Measurements from ENCODE around the gene NF1. TPM values are rescaled to one million over a fixed set of nuclear protein-coding genes. Genes with fewer than 3 reads are reported as not detected.
A peak's percentile ranks its signal among the peaks of the same experiment; 100 is the strongest.
"Not testable (repeated sequence)": the region's sequence is repeated elsewhere in the genome, so short reads cannot be mapped to it uniquely, and the experiment has no call there.

NF1 gene
- total RNA-seq, 6 experiments from 2014 or later = 45.0 to 62.6 (median 54.0) TPM

DNA sequence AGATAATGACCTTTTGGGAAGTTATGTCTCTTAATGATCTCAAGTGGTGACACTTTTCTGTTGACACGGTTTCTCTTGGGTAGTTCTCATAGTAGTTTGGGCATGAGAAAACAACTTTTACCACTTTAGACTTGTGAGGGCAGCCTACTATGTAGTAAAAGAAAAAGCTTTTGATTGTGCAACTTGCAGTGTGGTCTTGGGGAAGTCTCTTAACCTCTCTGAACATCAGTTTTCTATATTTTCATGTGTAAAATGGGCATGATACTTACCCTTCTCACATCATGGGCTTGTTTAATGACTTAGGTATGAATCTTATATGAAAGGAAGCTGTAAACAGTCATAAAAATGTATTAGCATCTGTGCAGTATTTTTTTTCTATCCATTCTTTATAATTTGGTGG is 11.2 kb downstream of the NF1 start:
- Mint-ChIP-seq H3K36me3 (ENCODE audit: low read depth) (peaks cover 5% of the 10 kb centered on the region), H3K9me3 (no peaks in the 10 kb centered on the region)

DNA sequence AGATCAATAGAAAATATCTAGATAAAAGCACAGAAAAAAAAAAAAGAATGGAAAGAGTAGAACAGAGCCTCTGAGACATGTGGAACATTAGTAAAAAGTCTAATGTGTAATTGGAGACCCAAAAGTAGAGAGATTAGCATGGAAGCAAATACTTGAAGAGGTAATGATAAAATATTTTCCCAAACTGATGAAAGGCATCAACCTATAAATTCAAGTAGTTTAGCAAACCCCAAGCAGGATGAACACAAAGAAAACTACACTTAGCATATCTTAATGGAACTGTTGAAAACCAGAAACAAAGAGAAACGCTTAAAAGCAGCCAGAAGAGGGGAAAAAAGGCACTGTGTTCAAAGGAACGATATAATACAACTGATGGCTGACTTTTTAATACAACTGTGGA is 16.4 kb downstream of the NF1 start:
- DNase-seq = no peak
- H3K27ac Mint-ChIP-seq = no peak overlapping the region

More for the DNA sequence above, 11.2 kb downstream of the NF1 start:
- Mint-ChIP-seq H3K27me3 (ENCODE audit: insufficient read depth) (no peaks in the 10 kb centered on the region), H3K4me1 (ENCODE audit: low read depth) (peaks cover 42% of the 10 kb centered on the region), H3K4me3 (no peak overlapping the region), H3K27ac (no peak overlapping the region)
- DNase-seq = no peak
- TF ChIP-seq, protein P1, sequence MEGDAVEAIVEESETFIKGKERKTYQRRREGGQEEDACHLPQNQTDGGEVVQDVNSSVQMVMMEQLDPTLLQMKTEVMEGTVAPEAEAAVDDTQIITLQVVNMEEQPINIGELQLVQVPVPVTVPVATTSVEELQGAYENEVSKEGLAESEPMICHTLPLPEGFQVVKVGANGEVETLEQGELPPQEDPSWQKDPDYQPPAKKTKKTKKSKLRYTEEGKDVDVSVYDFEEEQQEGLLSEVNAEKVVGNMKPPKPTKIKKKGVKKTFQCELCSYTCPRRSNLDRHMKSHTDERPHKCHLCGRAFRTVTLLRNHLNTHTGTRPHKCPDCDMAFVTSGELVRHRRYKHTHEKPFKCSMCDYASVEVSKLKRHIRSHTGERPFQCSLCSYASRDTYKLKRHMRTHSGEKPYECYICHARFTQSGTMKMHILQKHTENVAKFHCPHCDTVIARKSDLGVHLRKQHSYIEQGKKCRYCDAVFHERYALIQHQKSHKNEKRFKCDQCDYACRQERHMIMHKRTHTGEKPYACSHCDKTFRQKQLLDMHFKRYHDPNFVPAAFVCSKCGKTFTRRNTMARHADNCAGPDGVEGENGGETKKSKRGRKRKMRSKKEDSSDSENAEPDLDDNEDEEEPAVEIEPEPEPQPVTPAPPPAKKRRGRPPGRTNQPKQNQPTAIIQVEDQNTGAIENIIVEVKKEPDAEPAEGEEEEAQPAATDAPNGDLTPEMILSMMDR (IDR thresholded peaks at IDR 0.05) = no peak

DNA sequence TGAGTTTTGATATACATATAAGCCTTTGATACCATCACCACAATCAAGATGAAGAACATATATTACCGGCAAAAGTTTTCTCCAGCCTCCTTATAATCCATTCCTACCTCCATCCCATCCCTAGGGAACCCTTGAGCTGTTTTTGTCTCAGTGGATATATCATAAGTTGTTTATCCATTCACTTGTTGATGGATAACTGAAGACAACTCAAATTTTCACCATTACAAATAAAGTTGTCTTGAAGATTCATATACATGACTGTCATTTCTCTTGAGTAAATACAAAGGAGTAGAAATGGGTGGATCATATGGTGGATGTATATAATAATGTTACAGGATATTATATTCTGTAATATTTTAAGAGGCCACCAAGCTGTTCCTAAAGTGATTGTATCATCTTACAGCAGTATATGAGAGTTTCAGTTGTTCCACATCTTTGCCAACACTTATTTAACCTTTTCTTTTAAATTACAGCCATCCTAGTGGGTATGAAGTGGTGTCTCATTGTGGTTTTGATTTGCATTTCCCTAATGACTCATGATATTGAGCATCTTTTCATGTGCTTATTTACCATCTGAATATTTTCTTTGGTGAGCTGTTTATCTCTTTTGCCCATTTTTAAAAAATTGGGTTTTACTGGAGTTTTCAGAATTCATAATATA is 17.4 kb downstream of the NF1 start:
- Mint-ChIP-seq H3K4me3 (no peak overlapping the region), H3K36me3 (ENCODE audit: low read depth) (peaks cover 18% of the 10 kb centered on the region), H3K27me3 (ENCODE audit: insufficient read depth) (no peaks in the 10 kb centered on the region; the same call in 1 of the 2 replicates), H3K4me1 (ENCODE audit: low read depth) (peaks cover 52% of the 10 kb centered on the region), H3K27ac (no peak overlapping the region), H3K9me3 (no peaks in the 10 kb centered on the region)
- TF ChIP-seq, protein P1 (IDR thresholded peaks at IDR 0.05) = no peak
- DNase-seq = peak; percentile 45

More for the DNA sequence above, 16.4 kb downstream of the NF1 start:
- Mint-ChIP-seq H3K9me3 (no peaks in the 10 kb centered on the region), H3K4me1 (ENCODE audit: low read depth) (peaks cover 59% of the 10 kb centered on the region), H3K27me3 (ENCODE audit: insufficient read depth) (no peaks in the 10 kb centered on the region; the same call in 1 of the 2 replicates), H3K4me3 (no peak overlapping the region), H3K36me3 (ENCODE audit: low read depth) (peaks cover 18% of the 10 kb centered on the region)
- TF ChIP-seq, protein P1 (IDR thresholded peaks at IDR 0.05) = no peak

DNA sequence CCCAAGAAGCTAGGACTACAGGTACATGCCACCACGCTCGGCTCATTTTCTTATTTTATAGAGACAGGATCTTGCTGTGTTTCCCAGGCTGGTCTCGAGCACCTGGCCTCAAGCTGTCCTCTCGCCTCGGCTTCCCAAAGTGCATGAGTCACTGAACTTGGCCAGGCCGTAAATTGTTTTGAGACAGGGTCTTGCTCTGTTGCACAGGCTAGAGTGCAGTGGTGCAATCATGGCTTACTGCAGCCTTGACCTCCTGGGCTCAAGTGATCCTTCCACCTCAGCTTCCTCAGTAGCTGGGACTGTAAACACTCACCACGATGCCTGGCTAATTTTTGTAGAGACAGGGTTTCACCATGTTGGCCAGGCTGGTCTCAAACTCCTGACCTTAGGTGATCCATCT is 18.6 kb downstream of the NF1 start:
- H3K27me3 Mint-ChIP-seq (ENCODE audit: insufficient read depth); H3K9me3 Mint-ChIP-seq: not testable (repeated sequence)
- peak; percentile 35 for DNase-seq
- Mint-ChIP-seq H3K27ac (peak overlapping the region; percentile 38), H3K4me3 (peak overlapping the region; percentile 7; the same call in 1 of the 2 replicates), H3K4me1 (ENCODE audit: low read depth) (peaks cover 45% of the 10 kb centered on the region), H3K36me3 (ENCODE audit: low read depth) (peaks cover 18% of the 10 kb centered on the region)

DNA sequence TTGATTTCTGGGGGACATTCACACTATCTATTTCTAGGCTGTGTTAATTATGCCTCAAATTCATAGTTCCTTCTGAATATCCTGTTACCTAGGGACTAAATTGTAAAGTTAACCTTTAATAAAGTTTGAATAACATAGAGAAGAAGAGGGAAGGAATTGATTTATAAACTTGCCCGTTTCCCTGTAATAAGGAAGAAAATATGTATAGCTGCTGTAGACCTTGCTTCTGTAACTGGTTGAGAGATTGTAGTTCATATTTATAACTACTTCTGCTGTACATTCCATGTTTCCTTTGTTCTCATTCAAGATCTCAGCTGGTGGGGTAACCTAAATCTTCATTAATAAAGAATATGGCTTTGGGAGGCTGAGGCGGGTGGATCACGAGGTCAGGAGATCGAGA is 19.2 kb downstream of the NF1 start:
- TF ChIP-seq, protein P1 (IDR thresholded peaks at IDR 0.05) = no peak
- Mint-ChIP-seq H3K9me3 (no peaks in the 10 kb centered on the region), H3K4me3 (no peak overlapping the region), H3K27me3 (ENCODE audit: insufficient read depth) (no peaks in the 10 kb centered on the region; the same call in none of the 2 replicates), H3K4me1 (ENCODE audit: low read depth) (peaks cover 45% of the 10 kb centered on the region), H3K36me3 (ENCODE audit: low read depth) (peaks cover 20% of the 10 kb centered on the region), H3K27ac (no peak overlapping the region)
- no peak for DNase-seq

DNA sequence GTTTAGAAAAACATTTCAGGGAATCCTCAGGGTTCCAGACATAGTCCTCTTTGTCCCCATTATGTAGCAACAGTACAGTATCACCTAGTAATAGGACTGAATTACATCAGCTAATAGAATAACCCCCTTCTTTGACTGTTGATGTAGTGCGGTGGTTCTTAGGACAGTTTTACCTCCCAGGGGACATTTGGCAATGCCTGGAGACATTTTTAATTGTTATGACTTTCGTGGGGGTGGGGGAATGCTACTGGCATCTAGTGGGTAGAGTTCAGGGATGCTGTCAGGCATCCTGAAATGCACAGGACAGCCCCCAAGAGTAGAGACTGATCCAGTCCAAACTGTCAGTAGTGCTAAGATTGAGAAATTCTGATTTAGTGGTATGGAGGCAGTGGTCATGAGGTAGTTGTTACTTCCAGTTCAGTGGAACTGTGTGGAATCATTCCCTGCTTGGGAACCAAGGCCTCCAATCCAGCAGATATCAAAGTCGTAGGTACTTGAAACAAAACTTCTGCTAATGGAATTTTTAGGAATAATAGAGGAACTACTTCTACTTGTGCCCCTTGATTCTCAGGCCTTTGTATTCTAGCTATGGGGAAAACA is 20.3 kb downstream of the NF1 start:
- H3K4me1 Mint-ChIP-seq (ENCODE audit: low read depth) = peaks cover 47% of the 10 kb centered on the region
- DNase-seq = no peak
- H3K27me3 Mint-ChIP-seq (ENCODE audit: insufficient read depth) = no peaks in the 10 kb centered on the region; the same call in none of the 2 replicates
- H3K4me3 Mint-ChIP-seq = no peak overlapping the region
- TF ChIP-seq, protein P1 (IDR thresholded peaks at IDR 0.05) = no peak
- H3K36me3 Mint-ChIP-seq (ENCODE audit: low read depth) = peaks cover 27% of the 10 kb centered on the region; the same call in 1 of the 2 replicates
- H3K9me3 Mint-ChIP-seq = no peaks in the 10 kb centered on the region
- H3K27ac Mint-ChIP-seq = no peak overlapping the region
